Kidney tubule cell (primary cell): ENCODE results near the gene SMOC2.

Experiments used
- DNase-seq: peaks from one replicate; pipeline ENCODE4 v3.0.0-alpha.2; 2018; ENCODE audit warnings: low spot score

Gene SMOC2

GRCh38 chr6:168576388-168576787 lies 135.4 kb downstream of the SMOC2 start:
- no peak for DNase-seq

GRCh38 chr6:168577496-168577895 lies 136.5 kb downstream of the SMOC2 start:
- no peak for DNase-seq

- no peak for DNase-seq
Observed at GRCh38 chr6:168578036-168578435, 137.1 kb downstream of the SMOC2 start.

GRCh38 chr6:168581236-168581635 lies 140.3 kb downstream of the SMOC2 start:
- no peak for DNase-seq

GRCh38 chr6:168581706-168582105 lies 140.7 kb downstream of the SMOC2 start:
- no peak for DNase-seq

GRCh38 chr6:168582571-168582981 lies 141.6 kb downstream of the SMOC2 start:
- DNase-seq: no peak

GRCh38 chr6:168583126-168583525 lies 142.1 kb downstream of the SMOC2 start:
- DNase-seq: no peak

GRCh38 chr6:168583821-168584220 lies 142.8 kb downstream of the SMOC2 start:
- DNase-seq: no peak

GRCh38 chr6:168584249-168584648 lies 143.3 kb downstream of the SMOC2 start:
- DNase-seq: no peak

- no peak for DNase-seq
Observed at GRCh38 chr6:168584671-168585070, 143.7 kb downstream of the SMOC2 start.

GRCh38 chr6:168585441-168585840 lies 144.5 kb downstream of the SMOC2 start:
- DNase-seq: no peak

GRCh38 chr6:168589275-168589674 lies 148.3 kb downstream of the SMOC2 start:
- DNase-seq: no peak

GRCh38 chr6:168590406-168590805 lies 149.4 kb downstream of the SMOC2 start:
- no peak for DNase-seq

- DNase-seq: no peak
Observed at GRCh38 chr6:168596344-168596743, 155.4 kb downstream of the SMOC2 start.

GRCh38 chr6:168597471-168597875 lies 156.5 kb downstream of the SMOC2 start:
- no peak for DNase-seq

GRCh38 chr6:168598251-168599117 lies 157.5 kb downstream of the SMOC2 start:
- no peak for DNase-seq

- no peak for DNase-seq
Observed at GRCh38 chr6:168599118-168599494, 158.1 kb downstream of the SMOC2 start.

GRCh38 chr6:168599769-168600330 lies 158.9 kb downstream of the SMOC2 start:
- no peak for DNase-seq

- DNase-seq: no peak
Observed at GRCh38 chr6:168600381-168600780, 159.4 kb downstream of the SMOC2 start.

- DNase-seq: no peak
Observed at GRCh38 chr6:168601111-168601510, 160.1 kb downstream of the SMOC2 start.

- DNase-seq: no peak
Observed at GRCh38 chr6:168601546-168601945, 160.6 kb downstream of the SMOC2 start.

GRCh38 chr6:168602576-168602975 lies 161.6 kb downstream of the SMOC2 start:
- no peak for DNase-seq

- no peak for DNase-seq
Observed at GRCh38 chr6:168603234-168603633, 162.2 kb downstream of the SMOC2 start.

GRCh38 chr6:168605964-168606363 lies 165.0 kb downstream of the SMOC2 start:
- peak; percentile 62 for DNase-seq
